Endodermal cell (in vitro differentiated cells): ENCODE measurements around the gene MFNG. TPM values are rescaled to one million over a fixed set of nuclear protein-coding genes. Genes with fewer than 3 reads are reported as not detected.
A peak's percentile ranks its signal among the peaks of the same experiment; 100 is the strongest.

ENCODE experiments used
- DNase-seq: peaks from one replicate; pipeline ENCODE4 v3.0.0-alpha.2; 2017
- H3K27ac ChIP-seq: 2 replicates; pipeline ENCODE4 v1.5.1; 2013; ENCODE audit warnings: mild to moderate bottlenecking, low read depth, low read length, moderate library complexity
- H3K27me3 ChIP-seq: 2 replicates; pipeline ENCODE4 v1.6.1; 2013; ENCODE audit warnings: mild to moderate bottlenecking, low read length, moderate library complexity; ENCODE audit not compliant: insufficient read depth, control insufficient read depth, poor library complexity, severe bottlenecking
- H3K36me3 ChIP-seq: 2 replicates; pipeline ENCODE4 v1.7.0; 2013; ENCODE audit warnings: mild to moderate bottlenecking, low read length, moderate library complexity; ENCODE audit not compliant: control insufficient read depth, insufficient read depth
- H3K4me1 ChIP-seq: one replicate; pipeline ENCODE4 v1.7.0; 2013; ENCODE audit warnings: low read length; ENCODE audit not compliant: control insufficient read depth, insufficient read depth
- H3K4me3 ChIP-seq: 2 replicates; pipeline ENCODE4 v1.5.1; 2013; ENCODE audit warnings: mild to moderate bottlenecking, low read length, moderate library complexity
- H3K9ac ChIP-seq: 2 replicates; pipeline ENCODE4 v1.6.1; 2013; ENCODE audit warnings: mild to moderate bottlenecking, low read length, moderate library complexity; ENCODE audit not compliant: poor library complexity, severe bottlenecking; ENCODE audit errors: extremely low read depth
- H3K9me3 ChIP-seq: 2 replicates; pipeline ENCODE4 v1.6.1; 2013; ENCODE audit warnings: mild to moderate bottlenecking, low read length, moderate library complexity; ENCODE audit not compliant: control insufficient read depth
- H3K27ac Mint-ChIP-seq: 2 replicates; pipeline ENCODE4 v1.8.0; 2020; ENCODE audit warnings: mixed read lengths
- H3K27me3 Mint-ChIP-seq: 2 replicates; pipeline ENCODE4 v1.8.0; 2021; ENCODE audit warnings: mild to moderate bottlenecking, mixed read lengths; ENCODE audit not compliant: insufficient read depth
- H3K36me3 Mint-ChIP-seq: 2 replicates; pipeline ENCODE4 v1.8.0; 2020; ENCODE audit warnings: low read depth, mixed read lengths
- H3K4me1 Mint-ChIP-seq: 2 replicates; pipeline ENCODE4 v1.8.0; 2020; ENCODE audit warnings: mixed read lengths
- H3K4me3 Mint-ChIP-seq: 2 replicates; pipeline ENCODE4 v1.8.0; 2020; ENCODE audit warnings: mild to moderate bottlenecking, moderate library complexity, mixed read lengths
- H3K9me3 Mint-ChIP-seq: 2 replicates; pipeline ENCODE4 v1.8.0; 2020; ENCODE audit warnings: mild to moderate bottlenecking, mixed read lengths
- CTCF ChIP-seq: fragments of 200-600 bp; sonication (generic); conservative IDR thresholded peaks from 2 replicates; pipeline ENCODE4 v1.5.0; 2021; ENCODE audit warnings: antibody characterized with exemption, mild to moderate bottlenecking
- WGBS, 2 experiments: methylation state at CpG; one replicate each; pipeline versions ENCODE4 v1.1.5 to v1.1.7; 2013; ENCODE audit warnings: missing lambda C conversion rate in 2 of 2, mixed read lengths in 1 of 2; ENCODE audit not compliant: insufficient coverage in 1 of 2, insufficient read length in 1 of 2; 5-methylcytosine and 5-hydroxymethylcytosine counted together
- total RNA-seq, 2 donors: library from RNA; stranded (reverse); fragmentation: NEBNext Ultra II Directional in 1 of 2; extraction: Animal tissue kit (Norgen Biotek cat#: 25700) in 1 of 2; gene quantifications; 2 replicates in 1 of 2; 3 replicates in 1 of 2; pipeline ENCODE4 v1.2.1, GENCODE V29; 2021

MFNG gene
- total RNA-seq, 2 donors from 2014 or later, result 1.9 to 6.6 TPM

- H3K36me3 Mint-ChIP-seq, result no peaks in the 10 kb centered on the region
- peaks cover 64% of the 10 kb centered on the region for H3K27me3 Mint-ChIP-seq
- peak overlapping the region; percentile 80 for H3K4me3 ChIP-seq
- peaks cover 74% of the 10 kb centered on the region for H3K27me3 ChIP-seq
- no peaks in the 10 kb centered on the region for H3K9me3 ChIP-seq
- no peaks in the 10 kb centered on the region for H3K9me3 Mint-ChIP-seq
- H3K27ac Mint-ChIP-seq, result no peak overlapping the region
- no peaks in the 10 kb centered on the region for H3K36me3 ChIP-seq
- no peaks in the 10 kb centered on the region for H3K4me1 ChIP-seq
- peak; percentile 37 for TF ChIP-seq CTCF
- no peak overlapping the region for H3K9ac ChIP-seq
- H3K4me3 Mint-ChIP-seq, result peak overlapping the region; percentile 69
- no peak for DNase-seq
- no peak overlapping the region for H3K27ac ChIP-seq
- 62 to 72% methylated on average over 10 to 18 of the region's 18 CpGs for WGBS, 2 experiments
- peaks cover 19% of the 10 kb centered on the region for H3K4me1 Mint-ChIP-seq
Measured at GRCh38 chr22:37420686-37421467, 65.3 kb downstream of the MFNG start.

GRCh38 chr22:37419969-37420685 is 66.1 kb downstream of the MFNG start:
- no peaks in the 10 kb centered on the region for H3K9me3 ChIP-seq
- Mint-ChIP-seq H3K4me3 (peak overlapping the region; percentile 69), H3K27ac (no peak overlapping the region), H3K36me3 (no peaks in the 10 kb centered on the region), H3K4me1 (peaks cover 17% of the 10 kb centered on the region), H3K27me3 (peaks cover 57% of the 10 kb centered on the region), H3K9me3 (no peaks in the 10 kb centered on the region)
- no peak overlapping the region for H3K27ac ChIP-seq
- H3K4me1 ChIP-seq, result no peaks in the 10 kb centered on the region
- no peaks in the 10 kb centered on the region for H3K36me3 ChIP-seq
- TF ChIP-seq CTCF, result no peak
- H3K27me3 ChIP-seq, result peaks cover 66% of the 10 kb centered on the region
- H3K9ac ChIP-seq, result peak overlapping the region; percentile 34
- DNase-seq, result peak; percentile 89
- WGBS, 2 experiments, result 3 to 5% methylated on average over 20 to 70 of the region's 70 CpGs
- H3K4me3 ChIP-seq, result peak overlapping the region; percentile 80

- Histone ChIP-seq H3K9ac (no peak overlapping the region), H3K4me1 (no peaks in the 10 kb centered on the region), H3K27me3 (peaks cover 60% of the 10 kb centered on the region), H3K36me3 (no peaks in the 10 kb centered on the region), H3K9me3 (no peaks in the 10 kb centered on the region), H3K4me3 (peak overlapping the region; percentile 80), H3K27ac (no peak overlapping the region)
- Mint-ChIP-seq H3K4me3 (peak overlapping the region; percentile 69), H3K36me3 (no peaks in the 10 kb centered on the region), H3K27me3 (peaks cover 50% of the 10 kb centered on the region), H3K4me1 (peaks cover 17% of the 10 kb centered on the region), H3K27ac (no peak overlapping the region), H3K9me3 (no peaks in the 10 kb centered on the region)
- DNase-seq, result no peak
- WGBS, 2 experiments, result 44 to 80% methylated on average over 6 to 43 of the region's 43 CpGs
- TF ChIP-seq CTCF, result no peak
Measured at GRCh38 chr22:37419370-37419968, 66.7 kb downstream of the MFNG start.

Other genes with a start within 250 kb of the MFNG start
- 1 to 10 TPM; 4.5 to 5.6 TPM for gene RAC2, start 242.1 kb downstream of the MFNG start, total RNA-seq
- gene CYTH4, start 203.9 kb downstream of the MFNG start, total RNA-seq, result not detected
- under 1 TPM; 0.40 to 0.46 TPM for gene ELFN2, start 58.9 kb downstream of the MFNG start, total RNA-seq
- 10 to 100 TPM; 20.3 to 24.4 TPM for gene CARD10, start 33.0 kb upstream of the MFNG start, total RNA-seq
- gene CDC42EP1, start 74.1 kb upstream of the MFNG start, total RNA-seq, result 10 to 100 TPM; 45.0 to 45.1 TPM
- under 1 TPM in 1 of 2 donors, not detected in 1; 0.86 TPM for gene LGALS2, start 93.7 kb upstream of the MFNG start, total RNA-seq
- gene GGA1, start 122.5 kb upstream of the MFNG start, total RNA-seq, result 10 to 100 TPM; 87.5 TPM
- 10 to 100 TPM; 37.7 to 38.6 TPM for gene SH3BP1, start 153.3 kb upstream of the MFNG start, total RNA-seq
- gene PDXP, start 172.3 kb upstream of the MFNG start, total RNA-seq, result 10 to 100 TPM; 23.5 to 29.3 TPM
- gene LGALS1, start 189.3 kb upstream of the MFNG start, total RNA-seq, result 10 to 100 TPM; 10.4 to 16.0 TPM
- gene NOL12, start 200.0 kb upstream of the MFNG start, total RNA-seq, result 10 to 100 TPM; 21.9 to 26.8 TPM
- gene TRIOBP, start 210.7 kb upstream of the MFNG start, total RNA-seq, result 10 to 100 TPM; 74.7 to 82.2 TPM